Rectal smooth muscle tissue (tissue), 1 donor: ENCODE results near the gene CCRL2.
A peak's percentile ranks its signal among the peaks of the same experiment; 100 is the strongest.
"Not testable (repeated sequence)": the region's sequence is repeated elsewhere in the genome, so short reads cannot be mapped to it uniquely, and the experiment has no call there.

ENCODE experiments used
- H3K27ac ChIP-seq: one replicate; pipeline ENCODE4 v1.7.0; 2013; ENCODE audit warnings: low read depth, low read length, inconsistent platforms
- H3K27me3 ChIP-seq: one replicate; pipeline ENCODE4 v1.7.0; 2013; ENCODE audit warnings: low read length; ENCODE audit not compliant: control insufficient read depth, insufficient read depth
- H3K36me3 ChIP-seq: one replicate; pipeline ENCODE4 v1.7.0; 2013; ENCODE audit warnings: low read length; ENCODE audit not compliant: control insufficient read depth, insufficient read depth
- H3K4me1 ChIP-seq: one replicate; pipeline ENCODE4 v1.7.0; 2013; ENCODE audit warnings: low read length; ENCODE audit not compliant: control insufficient read depth, insufficient read depth
- H3K4me3 ChIP-seq: one replicate; pipeline ENCODE4 v1.7.0; 2013; ENCODE audit warnings: low read length
- H3K9ac ChIP-seq: one replicate; pipeline ENCODE4 v1.7.0; 2013; ENCODE audit warnings: low read length

CCRL2 gene

DNA sequence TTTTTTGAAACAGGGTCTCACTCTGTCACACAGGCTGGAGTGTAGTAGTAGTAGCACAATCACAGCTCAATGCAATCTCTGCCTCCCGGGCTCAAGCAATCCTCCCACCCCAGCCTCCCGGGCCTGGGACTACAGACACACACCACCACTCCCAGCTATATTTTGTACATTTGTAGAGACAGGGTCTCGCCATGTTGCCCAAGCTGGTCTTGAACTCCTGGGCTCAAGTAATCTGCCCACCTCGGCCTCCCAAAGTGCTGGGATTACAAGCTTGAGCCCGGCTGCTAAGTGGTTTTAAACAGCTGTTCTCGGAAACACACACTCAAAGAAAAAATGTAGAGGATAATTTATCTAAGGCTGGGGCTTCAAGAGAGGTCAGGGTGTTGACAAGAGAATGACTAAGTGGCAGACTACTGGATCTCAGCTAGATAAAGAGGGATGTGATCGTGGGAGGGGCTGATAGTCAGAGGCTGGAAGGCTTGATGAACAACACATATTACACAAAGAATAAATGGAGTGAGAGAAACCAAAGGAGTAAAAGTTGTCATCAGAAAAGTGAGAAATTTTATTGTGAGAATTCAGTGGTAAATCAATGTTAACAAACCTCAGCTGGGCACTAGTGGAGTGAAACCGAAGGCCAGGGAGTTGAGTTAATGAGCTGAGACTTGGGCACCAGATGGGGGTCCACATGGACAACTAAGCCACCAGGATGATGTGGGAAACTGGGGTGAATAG lies 6.9 kb upstream of the CCRL2 start:
- Histone ChIP-seq H3K4me3 (no peak overlapping the region), H3K27me3 (no peaks in the 10 kb centered on the region), H3K4me1 (no peaks in the 10 kb centered on the region), H3K36me3 (no peaks in the 10 kb centered on the region), H3K27ac (no peak overlapping the region), H3K9ac (no peak overlapping the region)

- H3K27ac ChIP-seq: no peak overlapping the region
- H3K36me3 ChIP-seq: no peaks in the 10 kb centered on the region
- H3K9ac ChIP-seq: no peak overlapping the region
- H3K27me3 ChIP-seq: no peaks in the 10 kb centered on the region
- no peak overlapping the region for H3K4me3 ChIP-seq
- H3K4me1 ChIP-seq: no peaks in the 10 kb centered on the region
These were observed 6.2 kb upstream of the CCRL2 start for GRCh38 chr3:46400846-46401245.

DNA sequence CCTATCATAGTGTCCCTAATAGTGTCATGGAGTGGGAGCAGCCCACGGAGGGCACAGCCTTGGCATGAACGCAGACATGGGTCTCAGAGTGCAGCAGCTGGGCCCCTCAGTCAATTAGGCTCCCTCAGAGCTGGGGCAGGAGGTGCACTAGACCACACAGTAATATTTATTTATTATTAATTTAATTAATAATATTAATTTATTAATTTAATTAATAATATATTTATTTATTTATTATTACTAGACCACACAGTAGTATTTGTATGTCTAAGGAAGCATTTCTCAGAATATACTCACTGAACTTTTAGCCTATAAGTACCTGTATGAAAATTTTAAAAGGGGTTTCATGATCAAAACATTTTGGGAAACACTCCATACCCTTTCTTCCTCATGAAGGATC lies 5.5 kb upstream of the CCRL2 start:
- H3K27me3 ChIP-seq: no peaks in the 10 kb centered on the region
- H3K4me3 ChIP-seq: no peak overlapping the region
- no peaks in the 10 kb centered on the region for H3K36me3 ChIP-seq
- H3K9ac ChIP-seq: no peak overlapping the region
- no peaks in the 10 kb centered on the region for H3K4me1 ChIP-seq
- no peak overlapping the region for H3K27ac ChIP-seq

- H3K9ac ChIP-seq, H3K4me1 ChIP-seq, H3K36me3 ChIP-seq, H3K4me3 ChIP-seq, H3K27ac ChIP-seq, H3K27me3 ChIP-seq: not testable (repeated sequence)
These were observed 4.2 kb upstream of the CCRL2 start for GRCh38 chr3:46402902-46403301.

- Histone ChIP-seq H3K27me3 (no peaks in the 10 kb centered on the region), H3K4me1 (no peaks in the 10 kb centered on the region), H3K36me3 (no peaks in the 10 kb centered on the region), H3K27ac (peak overlapping the region; percentile 44), H3K4me3 (peak overlapping the region; percentile 52), H3K9ac (peak overlapping the region; percentile 16)
These were observed 1.6 kb upstream of the CCRL2 start for GRCh38 chr3:46405301-46406019.

DNA sequence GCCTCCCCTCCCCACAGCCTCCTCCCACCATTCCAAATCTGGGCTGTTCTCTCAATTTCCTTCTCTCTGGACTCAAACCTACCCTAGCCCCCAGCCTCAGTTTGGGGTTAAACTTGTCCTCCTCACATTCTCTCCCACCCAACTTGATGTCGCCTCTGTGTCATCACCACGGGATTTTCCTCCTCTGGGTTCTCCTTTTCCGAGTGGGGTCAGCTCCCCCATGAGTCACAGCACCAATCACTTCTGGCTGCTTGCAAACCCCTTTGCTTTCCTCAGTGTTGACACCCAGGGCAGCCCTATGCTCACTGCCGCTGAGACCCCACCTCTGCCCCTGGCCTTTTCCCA lies 644 bp upstream of the CCRL2 start:
- Histone ChIP-seq H3K4me3 (peak overlapping the region; percentile 7), H3K9ac (no peak overlapping the region), H3K4me1 (no peaks in the 10 kb centered on the region), H3K36me3 (no peaks in the 10 kb centered on the region), H3K27me3 (no peaks in the 10 kb centered on the region), H3K27ac (peak overlapping the region; percentile 47)

- Histone ChIP-seq H3K4me1 (no peaks in the 10 kb centered on the region), H3K36me3 (no peaks in the 10 kb centered on the region), H3K27ac (no peak overlapping the region), H3K4me3 (peak overlapping the region; percentile 59), H3K27me3 (no peaks in the 10 kb centered on the region), H3K9ac (no peak overlapping the region)
These were observed 911 bp downstream of the CCRL2 start for GRCh38 chr3:46407970-46408369.

DNA sequence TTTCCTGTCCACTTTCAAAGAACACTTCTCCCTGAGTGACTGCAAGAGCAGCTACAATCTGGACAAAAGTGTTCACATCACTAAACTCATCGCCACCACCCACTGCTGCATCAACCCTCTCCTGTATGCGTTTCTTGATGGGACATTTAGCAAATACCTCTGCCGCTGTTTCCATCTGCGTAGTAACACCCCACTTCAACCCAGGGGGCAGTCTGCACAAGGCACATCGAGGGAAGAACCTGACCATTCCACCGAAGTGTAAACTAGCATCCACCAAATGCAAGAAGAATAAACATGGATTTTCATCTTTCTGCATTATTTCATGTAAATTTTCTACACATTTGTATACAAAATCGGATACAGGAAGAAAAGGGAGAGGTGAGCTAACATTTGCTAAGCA lies 1.8 kb downstream of the CCRL2 start:
- Histone ChIP-seq H3K36me3 (no peaks in the 10 kb centered on the region), H3K9ac (no peak overlapping the region), H3K27ac (no peak overlapping the region), H3K4me1 (no peaks in the 10 kb centered on the region), H3K27me3 (no peaks in the 10 kb centered on the region), H3K4me3 (no peak overlapping the region)

DNA sequence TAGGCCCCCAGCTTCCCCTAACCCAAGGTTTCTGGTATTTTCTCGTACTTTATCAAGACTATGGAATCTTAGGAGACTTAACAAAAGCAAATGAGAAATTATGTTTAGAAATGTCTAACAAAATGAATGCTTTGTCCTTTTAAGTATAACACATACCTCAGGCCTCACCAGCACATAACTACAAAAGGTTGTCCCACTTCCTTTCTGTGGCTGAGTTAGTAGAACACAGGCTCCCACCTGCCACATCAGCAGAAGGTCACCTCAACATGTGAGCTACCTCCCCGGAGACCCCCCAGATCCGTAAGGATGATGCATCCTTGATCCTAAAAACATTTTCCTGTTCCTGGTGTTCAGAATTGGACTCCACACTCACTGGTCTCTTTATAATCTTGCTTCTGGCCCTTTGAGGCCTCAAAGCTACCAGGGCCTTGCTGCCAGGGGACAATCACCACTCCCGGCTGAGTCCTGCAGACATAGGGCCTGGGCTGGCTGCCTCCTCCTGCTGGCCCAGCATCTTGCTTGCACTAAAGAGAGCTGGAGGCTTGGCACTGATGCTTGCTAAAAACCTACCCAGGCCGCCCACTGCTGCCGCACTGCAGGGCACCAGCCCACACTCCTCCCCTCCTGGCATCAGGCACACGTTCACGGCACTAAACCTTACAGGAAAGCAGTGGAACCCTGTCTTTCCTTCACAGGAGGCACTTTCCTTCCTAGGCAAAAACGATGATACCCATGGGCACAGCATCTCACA lies 2.9 kb downstream of the CCRL2 start:
- Histone ChIP-seq H3K36me3 (no peaks in the 10 kb centered on the region), H3K27me3 (no peaks in the 10 kb centered on the region), H3K4me1 (no peaks in the 10 kb centered on the region), H3K4me3 (no peak overlapping the region), H3K9ac (no peak overlapping the region), H3K27ac (no peak overlapping the region)

DNA sequence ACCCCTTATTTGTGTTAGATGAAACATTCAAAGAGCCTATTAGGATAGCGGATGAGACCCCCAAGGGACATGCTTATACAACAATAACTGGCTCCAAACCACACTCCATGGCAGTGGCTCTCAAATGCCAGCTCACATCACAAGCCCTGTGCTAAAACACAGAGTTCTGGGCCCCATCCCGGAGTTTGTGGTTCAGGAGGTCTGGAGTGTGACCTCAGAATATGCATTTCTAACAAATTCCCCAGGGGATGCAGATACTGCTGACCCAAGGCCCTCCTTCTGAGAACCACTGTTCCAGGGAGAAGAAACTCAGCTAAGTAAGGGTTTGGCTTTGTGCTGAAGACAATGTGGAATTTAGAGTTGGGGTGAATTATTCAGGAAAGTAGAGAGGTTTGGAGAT lies 3.6 kb downstream of the CCRL2 start:
- Histone ChIP-seq H3K9ac (no peak overlapping the region), H3K36me3 (no peaks in the 10 kb centered on the region), H3K4me3 (no peak overlapping the region), H3K27me3 (no peaks in the 10 kb centered on the region), H3K27ac (no peak overlapping the region), H3K4me1 (no peaks in the 10 kb centered on the region)

DNA sequence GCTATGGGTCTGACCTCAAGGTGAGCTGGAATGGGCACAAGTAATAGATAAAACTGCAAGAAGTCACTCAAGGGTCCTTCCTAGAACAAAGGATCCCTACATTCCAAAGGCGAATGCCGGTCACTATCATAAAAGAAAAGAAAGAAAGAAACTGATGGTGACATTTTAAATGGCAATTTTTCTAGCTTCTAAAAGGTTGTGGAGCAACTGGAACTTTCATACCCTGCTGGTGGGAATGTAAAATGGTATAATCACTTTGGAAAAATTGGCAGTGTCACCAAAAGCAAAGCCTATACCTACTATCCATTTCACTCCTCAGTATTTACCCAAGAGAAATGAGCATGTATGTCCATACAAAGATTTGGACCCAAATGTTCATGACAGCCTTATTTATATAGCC lies 4.2 kb downstream of the CCRL2 start:
- no peak overlapping the region for H3K9ac ChIP-seq
- no peak overlapping the region for H3K4me3 ChIP-seq
- H3K36me3 ChIP-seq: no peaks in the 10 kb centered on the region
- no peaks in the 10 kb centered on the region for H3K27me3 ChIP-seq
- H3K27ac ChIP-seq: no peak overlapping the region
- H3K4me1 ChIP-seq: no peaks in the 10 kb centered on the region

DNA sequence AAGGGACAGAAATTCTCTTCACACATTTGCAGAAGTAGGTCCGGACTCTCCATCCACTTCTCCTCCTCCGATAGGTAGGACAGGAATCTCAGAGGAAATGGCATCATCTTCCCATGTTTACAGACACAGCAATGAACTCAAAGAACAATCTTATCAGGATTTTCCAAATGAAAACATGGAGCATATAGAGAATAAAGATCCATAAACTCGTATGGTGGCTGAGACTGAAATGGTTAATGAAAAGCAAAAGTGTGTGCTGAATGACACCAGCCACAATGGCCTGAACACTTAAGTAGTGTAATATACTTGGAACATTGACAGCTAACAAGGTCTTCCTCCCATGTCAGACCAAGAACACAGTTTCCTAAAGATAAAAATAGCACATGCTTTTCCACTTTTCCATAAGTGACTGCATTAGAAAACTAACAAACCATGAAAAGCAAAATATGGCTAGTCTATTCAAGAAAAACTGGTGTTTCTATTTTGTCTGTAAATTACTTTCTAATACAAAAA lies 5.8 kb downstream of the CCRL2 start:
- Histone ChIP-seq H3K9ac (no peak overlapping the region), H3K4me3 (no peak overlapping the region), H3K27ac (no peak overlapping the region), H3K27me3 (no peaks in the 10 kb centered on the region), H3K4me1 (no peaks in the 10 kb centered on the region), H3K36me3 (no peaks in the 10 kb centered on the region)
